Measurements from ENCODE around the gene GRIK4.

Gene GRIK4

DNA sequence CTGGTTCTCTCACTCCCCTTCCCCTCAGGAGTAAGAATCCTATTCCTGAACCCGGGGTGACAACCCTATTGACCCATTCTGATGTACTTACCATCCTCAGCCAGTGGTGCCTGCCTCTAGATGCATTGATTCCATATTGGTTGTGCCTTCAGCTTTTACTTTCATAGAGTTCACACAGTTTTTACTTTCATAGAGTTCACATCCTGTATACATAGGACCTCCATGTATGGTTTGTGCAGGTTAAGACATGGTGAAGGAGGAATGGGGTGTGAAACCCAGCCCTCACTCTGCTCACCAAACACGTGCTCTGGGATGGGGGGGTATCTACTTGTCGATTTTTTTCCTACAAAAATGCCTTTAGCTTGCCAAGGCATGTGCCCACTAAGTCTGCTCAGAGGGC, 406.7 kb downstream of the GRIK4 start:
- DNase-seq (ENCODE audit: low spot score): no peak

GRCh38 chr11:120919045-120919444, 407.5 kb downstream of the GRIK4 start:
- no peak for DNase-seq (ENCODE audit: low spot score)

DNA sequence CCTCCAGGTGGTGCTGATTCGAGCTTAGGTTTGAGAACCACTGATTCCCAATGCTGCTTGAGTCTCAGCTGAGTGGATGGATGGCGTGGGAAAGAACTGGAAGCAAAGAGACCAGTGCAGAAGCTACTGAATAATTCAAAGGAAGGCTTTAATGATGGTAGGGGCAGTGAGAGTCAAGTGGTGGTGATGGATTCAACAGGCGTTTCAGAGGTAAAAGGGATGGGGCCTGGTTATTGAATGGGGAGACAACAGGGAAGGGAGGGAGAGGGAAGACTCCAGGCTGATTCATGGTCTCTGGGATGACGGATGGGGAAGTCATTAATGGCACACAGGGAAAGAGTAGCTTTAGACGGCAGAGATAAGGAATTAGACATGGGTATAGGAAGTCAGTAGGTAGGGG, 408.0 kb downstream of the GRIK4 start:
- no peak for DNase-seq (ENCODE audit: low spot score)

DNA sequence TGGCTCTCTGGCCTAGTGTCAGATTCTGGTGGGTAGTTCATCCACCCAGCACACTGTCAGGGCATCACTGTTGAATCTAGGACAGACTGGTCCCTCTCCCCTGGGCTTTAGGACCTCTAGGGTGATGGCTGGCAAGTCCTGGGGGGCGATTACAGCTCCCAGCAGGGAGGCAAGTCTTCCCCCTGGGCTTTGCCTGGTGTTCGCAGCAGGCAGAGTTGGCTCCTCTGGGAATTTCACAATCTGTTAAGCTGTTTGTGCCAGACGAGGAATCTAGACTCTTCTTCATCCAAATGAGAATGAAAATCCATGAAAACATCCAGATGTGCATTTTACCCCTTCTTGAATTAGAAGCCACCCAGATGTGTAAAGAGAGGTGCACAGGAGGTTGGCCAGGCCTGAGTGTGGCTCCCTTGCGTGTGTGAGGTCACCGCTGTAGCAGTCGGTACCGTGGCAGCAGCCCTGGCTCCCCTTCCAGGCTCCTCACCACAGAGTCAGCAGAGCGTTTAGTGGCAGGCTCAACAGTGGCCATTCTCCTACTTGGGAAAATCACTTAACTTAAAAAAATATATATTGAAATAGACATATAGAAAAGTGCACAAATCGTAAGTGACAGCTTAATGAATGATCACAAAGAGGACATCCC, 412.4 kb downstream of the GRIK4 start:
- DNase-seq (ENCODE audit: low spot score): no peak

- DNase-seq (ENCODE audit: low spot score): no peak
These were observed 414.4 kb downstream of the GRIK4 start for GRCh38 chr11:120925944-120926343.

- no peak for DNase-seq (ENCODE audit: low spot score)
These were observed 417.1 kb downstream of the GRIK4 start for GRCh38 chr11:120928627-120929026.

GRCh38 chr11:120929090-120929489, 417.5 kb downstream of the GRIK4 start:
- no peak for DNase-seq (ENCODE audit: low spot score)

- DNase-seq (ENCODE audit: low spot score): peak; percentile 44
These were observed 418.2 kb downstream of the GRIK4 start for GRCh38 chr11:120929664-120930154.

- DNase-seq (ENCODE audit: low spot score): no peak
These were observed 419.7 kb downstream of the GRIK4 start for GRCh38 chr11:120931057-120931779.

DNA sequence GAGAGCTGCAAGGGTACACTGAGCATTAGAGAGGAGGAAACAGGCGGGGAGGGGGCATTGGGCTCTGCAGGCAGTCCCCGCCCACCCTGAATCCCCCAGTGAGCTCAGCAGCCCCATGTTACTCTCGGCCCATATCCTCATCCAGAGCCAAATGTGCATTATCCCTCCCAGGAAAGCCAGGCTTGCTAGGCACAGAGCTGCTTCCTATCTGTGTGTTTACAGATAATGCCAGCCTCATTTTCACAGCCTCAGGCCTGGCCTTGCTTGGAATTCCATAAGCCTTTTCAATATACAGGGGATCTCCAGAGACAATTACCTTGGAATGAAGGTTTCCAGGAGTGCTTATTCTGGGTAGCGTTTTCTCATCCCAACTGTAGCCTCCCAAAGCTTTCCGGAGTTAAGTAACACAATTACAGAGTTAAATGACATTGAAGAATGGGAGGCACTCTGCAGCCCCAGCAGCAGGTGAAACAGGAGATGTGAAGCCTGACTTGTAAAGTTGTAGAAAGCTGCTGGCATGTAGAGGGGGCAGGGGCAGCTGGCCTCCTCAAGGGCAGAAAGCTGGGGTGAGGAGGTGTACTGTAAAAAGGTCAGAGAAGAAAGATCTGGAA, 420.9 kb downstream of the GRIK4 start:
- DNase-seq (ENCODE audit: low spot score): no peak

DNA sequence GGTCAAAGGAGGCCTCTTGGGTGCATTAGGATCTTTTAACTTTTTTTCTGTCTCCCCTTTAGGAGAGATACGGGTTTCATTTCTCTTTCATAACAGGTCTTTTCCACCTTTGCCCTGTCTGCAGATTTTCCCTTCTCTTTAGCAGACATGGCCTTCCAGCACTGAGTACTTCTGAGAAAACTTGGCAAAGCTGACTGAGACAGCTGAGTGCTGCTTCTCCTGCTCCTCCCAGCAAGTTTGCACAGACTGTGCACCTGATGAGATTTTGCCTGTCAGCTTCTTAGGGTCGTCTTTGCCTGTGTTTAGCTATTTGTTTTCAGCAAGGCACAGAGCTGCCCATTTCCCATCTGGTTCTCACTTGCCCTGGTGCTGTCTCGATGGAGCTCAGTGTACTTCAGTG, 424.8 kb downstream of the GRIK4 start:
- no peak for DNase-seq (ENCODE audit: low spot score)

DNA sequence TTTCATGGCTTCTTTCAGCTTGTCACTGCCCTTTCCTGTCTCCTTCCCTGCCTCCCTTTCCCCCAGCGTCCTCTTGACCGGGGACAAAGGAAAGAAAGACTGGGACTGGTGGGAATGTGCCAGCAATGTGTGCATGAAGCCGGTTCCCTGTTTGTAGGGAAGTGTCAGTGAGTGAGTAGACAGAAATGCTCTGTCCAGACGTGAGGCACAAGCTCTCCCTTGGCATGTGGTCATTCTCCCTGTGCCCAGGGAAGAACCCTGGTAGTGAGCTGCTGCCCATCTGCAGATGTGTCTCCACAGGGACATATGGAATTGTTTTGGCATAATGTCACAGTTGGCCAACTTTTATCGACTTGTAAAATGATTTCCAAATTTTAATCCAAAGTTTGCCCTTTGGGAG, 426.0 kb downstream of the GRIK4 start:
- DNase-seq (ENCODE audit: low spot score): no peak

DNA sequence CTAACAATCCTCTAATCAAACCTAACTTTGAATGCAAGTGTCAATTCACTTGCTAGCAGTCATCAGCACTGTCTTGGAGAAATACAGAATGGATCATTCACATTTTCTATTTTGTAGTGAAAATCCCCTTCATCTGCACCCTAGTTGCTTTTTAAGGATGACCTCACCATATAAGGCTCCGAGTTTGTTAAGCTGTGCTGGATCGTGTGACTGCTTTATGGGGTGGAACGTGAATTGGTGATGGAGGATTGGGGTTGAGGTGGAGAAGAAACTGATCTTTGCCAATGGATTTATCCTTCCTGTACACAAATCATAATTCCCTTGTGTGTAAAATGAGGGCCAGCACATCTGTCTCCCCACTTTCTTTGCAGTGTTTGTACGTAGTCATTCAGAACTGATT, 426.7 kb downstream of the GRIK4 start:
- DNase-seq (ENCODE audit: low spot score): no peak

DNA sequence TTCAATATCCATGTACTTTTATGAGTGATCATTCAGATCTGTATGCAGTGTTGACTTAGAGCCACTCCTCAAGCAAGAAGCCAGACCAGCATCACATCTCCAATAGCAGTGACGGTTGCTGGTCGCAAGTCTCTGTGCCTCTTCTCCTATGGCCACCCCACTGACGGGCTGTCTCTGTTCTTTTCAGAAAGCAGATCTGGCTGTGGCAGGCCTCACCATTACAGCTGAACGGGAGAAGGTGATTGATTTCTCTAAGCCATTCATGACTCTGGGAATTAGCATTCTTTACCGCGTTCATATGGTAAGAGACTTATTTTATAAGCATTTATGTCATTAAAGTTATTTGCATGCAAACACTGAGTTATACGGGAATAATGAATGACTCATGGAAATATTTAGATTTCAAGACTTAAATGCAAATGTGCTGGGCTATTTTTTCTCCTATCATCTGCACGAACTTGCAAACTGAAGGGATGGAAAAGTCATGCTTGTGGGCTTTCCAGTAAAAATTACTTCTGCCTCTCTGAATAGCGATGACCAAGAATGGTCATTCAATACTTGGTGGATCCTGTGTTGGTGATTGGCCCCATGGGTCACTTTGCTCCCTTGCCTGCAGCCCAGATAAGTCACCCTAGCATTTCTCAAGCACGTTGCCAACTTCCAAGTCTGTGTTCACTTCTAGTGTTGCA, 428.8 kb downstream of the GRIK4 start:
- no peak for DNase-seq (ENCODE audit: low spot score)

DNA sequence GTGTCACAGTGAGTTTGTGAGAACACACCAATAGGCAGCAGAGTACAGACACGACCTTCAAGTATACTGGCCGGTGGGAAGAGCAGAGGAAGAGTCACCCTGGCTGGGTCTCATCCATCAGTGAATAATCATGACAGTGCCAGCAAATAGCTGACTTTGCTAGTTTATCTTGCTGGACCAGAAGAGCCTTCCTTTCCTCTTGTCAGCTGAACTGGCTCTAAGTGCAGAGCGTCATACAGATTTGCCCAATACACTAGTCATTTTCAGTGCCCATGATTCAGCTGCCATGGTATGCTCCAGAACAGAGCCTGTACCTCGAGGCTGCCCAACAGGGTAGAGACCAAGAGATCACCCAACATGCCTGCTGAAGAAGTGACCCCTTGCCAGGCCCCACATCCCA, 429.5 kb downstream of the GRIK4 start:
- no peak for DNase-seq (ENCODE audit: low spot score)

DNA sequence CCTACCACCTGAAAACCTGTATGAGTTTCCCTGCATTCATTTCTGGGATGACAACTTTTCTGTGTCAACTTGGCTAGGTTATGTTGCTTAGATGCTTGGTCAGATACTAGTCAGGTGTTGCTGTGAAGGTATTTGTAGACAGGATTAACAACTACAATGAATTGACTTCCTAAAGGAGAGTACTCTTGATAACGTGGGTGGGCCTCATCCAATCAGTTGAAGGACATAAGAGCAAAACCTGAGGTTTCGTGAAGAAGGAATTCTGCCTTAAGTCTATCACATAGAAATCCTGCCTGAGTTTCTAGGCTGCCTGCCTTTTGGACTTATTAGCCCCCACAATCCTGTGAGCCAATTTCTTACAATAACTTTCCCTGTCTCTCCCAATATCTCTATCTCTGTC, 431.2 kb downstream of the GRIK4 start:
- no peak for DNase-seq (ENCODE audit: low spot score)

GRCh38 chr11:120945042-120945441, 433.5 kb downstream of the GRIK4 start:
- DNase-seq (ENCODE audit: low spot score): no peak

DNA sequence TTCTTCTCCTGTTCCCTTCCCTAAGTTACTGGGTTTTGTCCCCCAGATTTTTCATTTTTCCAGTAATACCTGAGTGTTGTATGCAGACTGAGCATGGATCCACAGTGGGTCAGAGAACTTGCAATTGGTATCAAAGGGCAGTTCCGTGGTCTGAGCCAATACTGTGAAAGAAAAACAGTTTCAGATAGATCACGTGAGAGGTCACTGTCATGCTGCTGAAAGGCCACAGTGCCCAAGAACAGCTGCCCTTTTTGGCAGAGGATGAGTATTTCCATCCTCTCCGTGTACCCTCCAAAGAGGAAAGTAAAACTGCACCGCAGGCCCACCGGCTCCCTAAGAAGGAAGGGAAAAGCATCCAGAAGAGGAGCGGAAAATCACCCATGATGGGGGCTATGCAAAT, 439.3 kb downstream of the GRIK4 start:
- DNase-seq (ENCODE audit: low spot score): no peak

- peak; percentile 54 for DNase-seq (ENCODE audit: low spot score)
These were observed 441.2 kb downstream of the GRIK4 start for GRCh38 chr11:120952461-120953434.

DNA sequence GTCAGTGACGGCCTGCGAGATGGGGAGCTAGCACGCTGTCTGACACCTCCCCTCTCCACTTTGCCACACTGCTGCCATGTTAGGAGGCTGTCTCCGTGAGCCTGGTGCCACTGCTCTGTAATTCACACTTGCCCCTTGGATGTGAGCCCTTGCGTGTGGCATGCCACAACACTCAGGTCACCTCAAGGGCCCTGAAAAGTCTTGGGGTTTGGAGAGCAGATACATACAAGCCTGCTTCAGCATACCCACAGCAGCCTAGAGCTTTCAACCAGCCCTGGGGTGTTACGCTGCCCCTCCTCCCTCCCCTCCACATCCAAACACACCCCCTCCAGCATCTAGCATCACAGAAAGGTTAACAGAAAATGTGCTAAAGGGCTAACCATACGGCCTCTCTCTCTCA, 442.8 kb downstream of the GRIK4 start:
- DNase-seq (ENCODE audit: low spot score): no peak

- DNase-seq (ENCODE audit: low spot score): peak; percentile 44
These were observed 445.4 kb downstream of the GRIK4 start for GRCh38 chr11:120956710-120957495.

Data from kidney capillary endothelial cell (primary cell).